Omental fat pad (tissue), 4 donors: ENCODE data around the gene SYTL4. TPM values are rescaled to one million over a fixed set of nuclear protein-coding genes. Genes with fewer than 3 reads are reported as not detected.

ENCODE experiments used
- ATAC-seq: fragments of 150-250 bp; one replicate; pipeline ENCODE4 v1.9.1; 2016; ENCODE audit warnings: mild to moderate bottlenecking, moderate library complexity; ENCODE audit not compliant: low FRiP score
- DNase-seq: peaks from one replicate; pipeline ENCODE4 v3.0.0-alpha.2; 2019; ENCODE audit warnings: low spot score
- total RNA-seq, 4 donors: library from RNA; depleted of rRNA; stranded (reverse); fragments of >200 nt; gene quantifications; one replicate each; pipeline ENCODE4 v1.1.0, GENCODE V29; 2016
- TF ChIP-seq, protein P1 (sequence below), 3 donors: fragments of 450-650 bp; IDR thresholded peaks; one replicate each; pipeline ENCODE4 v1.5.1; 2016 to 2017; ENCODE audit warnings: antibody characterized with exemption in 3 of 3, mild to moderate bottlenecking in 3 of 3, moderate library complexity in 2 of 3

Gene SYTL4
- total RNA-seq, 4 donors from 2014 or later, result 10.2 to 37.2 (median 14.8) TPM

DNA sequence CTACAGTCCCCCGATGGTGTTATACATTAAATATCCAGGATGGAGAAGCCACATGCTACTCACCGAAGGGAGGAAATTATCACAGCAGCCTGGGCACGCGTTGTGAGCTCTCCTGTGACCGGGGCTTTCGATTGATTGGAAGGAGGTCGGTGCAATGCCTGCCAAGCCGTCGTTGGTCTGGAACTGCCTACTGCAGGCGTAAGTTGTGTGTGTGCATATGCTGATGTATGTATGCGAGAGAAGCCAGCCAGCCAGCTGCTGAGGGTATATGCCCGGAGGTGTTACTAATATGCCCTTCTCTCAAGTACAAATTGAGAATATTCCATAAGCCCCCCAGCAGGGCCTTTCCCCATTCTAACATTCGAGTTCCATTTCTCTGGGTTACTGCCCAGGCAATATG, 69.8 kb downstream of the SYTL4 start:
- no peak for DNase-seq
- TF ChIP-seq, protein P1, sequence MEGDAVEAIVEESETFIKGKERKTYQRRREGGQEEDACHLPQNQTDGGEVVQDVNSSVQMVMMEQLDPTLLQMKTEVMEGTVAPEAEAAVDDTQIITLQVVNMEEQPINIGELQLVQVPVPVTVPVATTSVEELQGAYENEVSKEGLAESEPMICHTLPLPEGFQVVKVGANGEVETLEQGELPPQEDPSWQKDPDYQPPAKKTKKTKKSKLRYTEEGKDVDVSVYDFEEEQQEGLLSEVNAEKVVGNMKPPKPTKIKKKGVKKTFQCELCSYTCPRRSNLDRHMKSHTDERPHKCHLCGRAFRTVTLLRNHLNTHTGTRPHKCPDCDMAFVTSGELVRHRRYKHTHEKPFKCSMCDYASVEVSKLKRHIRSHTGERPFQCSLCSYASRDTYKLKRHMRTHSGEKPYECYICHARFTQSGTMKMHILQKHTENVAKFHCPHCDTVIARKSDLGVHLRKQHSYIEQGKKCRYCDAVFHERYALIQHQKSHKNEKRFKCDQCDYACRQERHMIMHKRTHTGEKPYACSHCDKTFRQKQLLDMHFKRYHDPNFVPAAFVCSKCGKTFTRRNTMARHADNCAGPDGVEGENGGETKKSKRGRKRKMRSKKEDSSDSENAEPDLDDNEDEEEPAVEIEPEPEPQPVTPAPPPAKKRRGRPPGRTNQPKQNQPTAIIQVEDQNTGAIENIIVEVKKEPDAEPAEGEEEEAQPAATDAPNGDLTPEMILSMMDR (IDR thresholded peaks at IDR 0.05), result no peak
- no peak for ATAC-seq

DNA sequence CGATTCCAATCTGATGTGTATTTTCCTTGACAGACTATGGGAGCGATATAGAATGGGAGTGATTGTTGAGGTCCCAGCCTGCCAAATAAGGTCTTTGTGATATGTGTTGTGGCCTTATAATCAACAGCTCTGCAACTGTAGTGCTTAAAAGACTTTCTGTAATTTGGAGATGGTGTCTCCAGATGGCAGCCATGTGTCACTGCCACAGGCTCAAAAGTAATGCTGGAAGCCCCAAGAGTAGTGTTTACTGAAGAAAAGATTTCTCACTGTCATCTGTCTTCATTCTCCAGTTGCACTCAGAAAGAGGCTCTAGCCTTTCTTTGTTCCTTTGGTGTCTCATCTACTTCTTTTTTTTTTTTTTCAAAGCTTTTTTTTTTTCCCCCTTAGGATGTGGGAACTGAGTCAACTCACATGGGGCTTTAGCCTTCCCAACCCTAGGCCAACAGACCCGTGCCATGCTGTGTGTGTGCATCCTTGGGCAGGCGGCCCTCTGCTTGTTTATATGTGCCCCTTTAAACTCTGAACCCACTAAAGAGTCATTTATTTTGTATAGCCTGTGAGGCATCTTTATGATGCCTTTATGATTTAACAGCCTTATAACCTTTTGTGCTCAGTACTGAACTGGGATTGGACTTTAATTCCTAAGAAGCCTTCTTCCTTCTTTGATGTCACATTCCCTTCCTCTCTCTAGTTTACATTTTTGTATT, 72.3 kb downstream of the SYTL4 start:
- no peak for DNase-seq
- TF ChIP-seq, protein P1 (IDR thresholded peaks at IDR 0.05), result no peak
- no peak for ATAC-seq

DNA sequence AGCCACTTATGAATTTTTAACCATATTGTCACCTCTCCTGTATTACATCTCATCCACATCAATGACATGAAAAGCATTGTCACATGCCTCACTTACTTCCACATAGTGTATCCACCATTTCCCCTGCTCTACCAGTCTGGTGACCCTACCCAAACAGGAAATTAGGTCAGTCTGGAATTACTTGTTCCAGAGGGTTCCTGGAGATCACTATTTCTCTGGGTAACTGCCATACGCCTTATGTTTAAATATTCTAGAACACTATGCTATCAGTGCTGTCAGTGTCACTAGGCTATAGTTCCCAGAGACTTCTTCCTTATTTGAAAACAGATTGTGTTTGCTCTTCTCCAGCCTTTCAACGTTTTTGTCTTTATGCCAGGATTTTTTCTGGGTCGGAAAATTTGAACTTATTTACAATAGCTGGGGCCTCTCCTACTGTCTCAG, 73.0 kb downstream of the SYTL4 start:
- TF ChIP-seq, protein P1 (IDR thresholded peaks at IDR 0.05), result no peak
- no peak for DNase-seq
- no peak for ATAC-seq

DNA sequence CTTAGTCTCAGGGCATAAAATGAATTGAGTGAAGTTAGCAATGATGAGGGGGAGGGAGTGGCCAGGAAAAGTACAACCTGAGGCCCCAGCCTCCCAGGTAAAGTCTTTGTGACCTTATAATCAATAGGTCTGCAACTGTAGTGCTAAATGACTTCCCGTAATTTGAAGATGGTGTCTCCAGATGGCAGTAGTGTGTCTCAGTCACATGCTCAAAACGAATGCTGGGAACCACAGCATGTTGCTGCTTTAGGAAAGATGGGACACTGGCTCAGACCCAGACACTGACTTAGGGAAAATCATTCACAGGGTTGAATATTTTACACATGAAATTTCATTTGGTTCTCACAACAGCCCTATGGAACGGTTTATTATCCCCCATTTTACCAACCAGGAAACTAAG, 77.7 kb downstream of the SYTL4 start:
- TF ChIP-seq, protein P1 (IDR thresholded peaks at IDR 0.05), result no peak
- DNase-seq, result no peak
- no peak for ATAC-seq

DNA sequence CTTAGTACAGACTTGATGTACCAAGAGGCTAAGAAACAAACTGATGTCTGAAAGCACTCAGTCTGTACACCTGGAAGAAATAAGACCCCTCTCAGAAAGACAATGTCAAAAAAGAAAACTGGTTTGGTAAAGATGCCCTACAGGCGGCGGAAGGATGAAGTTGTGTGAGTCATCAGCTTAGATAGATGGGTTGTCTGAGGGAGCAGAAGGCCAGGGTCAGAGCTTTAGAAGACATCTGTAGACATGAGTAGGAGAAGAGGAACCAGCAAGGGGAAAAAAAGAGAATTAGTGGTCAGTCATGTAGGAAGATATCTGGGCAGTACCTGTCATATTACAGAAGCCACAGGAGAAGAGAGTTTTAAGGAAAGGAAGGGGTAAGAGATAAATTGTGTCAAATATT, 79.7 kb downstream of the SYTL4 start:
- DNase-seq, result no peak
- ATAC-seq, result no peak
- TF ChIP-seq, protein P1 (IDR thresholded peaks at IDR 0.05), result no peak

DNA sequence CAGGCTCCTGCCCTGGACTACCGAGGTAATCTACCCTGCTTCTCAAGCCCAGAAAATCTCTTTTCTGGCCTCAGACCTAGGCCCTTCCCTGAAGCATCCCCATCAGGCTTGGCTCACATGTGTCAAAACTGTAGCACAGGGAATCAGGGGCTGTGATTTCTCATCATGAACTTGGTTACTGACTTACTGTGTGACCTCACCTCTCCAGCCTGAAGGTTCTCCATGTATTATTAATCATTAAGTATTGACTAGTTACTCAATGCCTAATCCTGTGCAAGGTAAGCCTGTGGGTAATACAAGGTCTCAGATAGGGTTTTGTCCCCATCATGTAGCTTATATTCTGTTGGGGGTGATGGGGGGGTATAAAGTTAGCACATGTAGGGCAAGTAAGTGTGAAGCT, 81.1 kb downstream of the SYTL4 start:
- TF ChIP-seq, protein P1 (IDR thresholded peaks at IDR 0.05), result no peak
- no peak for DNase-seq
- ATAC-seq, result no peak
